A673 (cell line): ENCODE data around the gene PAX3. TPM values are rescaled to one million over a fixed set of nuclear protein-coding genes. Genes with fewer than 3 reads are reported as not detected.

Experiments
- BruUV-seq: library from RNA; stranded (reverse); fragments of 400-500 nt; replicated peaks from 2 replicates; lab custom pipeline; 2021; lab: Mats Ljungman, UMichigan
- CTCF ChIA-PET: fragments of 300-600 bp; sonication (Branson Sonifier 250); formaldehyde crosslinking; loops from one replicate; lab custom pipeline; 2022; ENCODE audit warnings: antibody characterized with exemption; lab: Charles Lee
- POLR2A ChIA-PET: fragments of 300-600 bp; sonication (Branson Sonifier 250); formaldehyde crosslinking; loops from one replicate; lab custom pipeline; 2022; ENCODE audit warnings: antibody characterized with exemption; ENCODE audit not compliant: low non-redundant PET; lab: Charles Lee
- DNase-seq: peaks from one replicate; pipeline ENCODE4 v3.0.0-alpha.2; 2015; ENCODE audit warnings: low spot score
- H3K27ac ChIP-seq: fragments of 200-600 bp; sonication (generic); 2 replicates; pipeline ENCODE4 v1.5.1; 2016; ENCODE audit warnings: mixed run types, low read depth, mild to moderate bottlenecking, mixed read lengths, antibody characterized with exemption, low read length; ENCODE audit not compliant: poor library complexity, severe bottlenecking
- H3K27me3 ChIP-seq: fragments of 200-600 bp; sonication (generic); replicated peaks from 2 replicates; pipeline ENCODE4 v1.6.1; 2017; ENCODE audit warnings: mixed run types, low read depth, mild to moderate bottlenecking, mixed read lengths, antibody characterized with exemption, low read length; ENCODE audit not compliant: insufficient read depth, poor library complexity
- H3K36me3 ChIP-seq: fragments of 200-600 bp; sonication (generic); 2 replicates; pipeline ENCODE4 v1.6.1; 2016; ENCODE audit warnings: mixed run types, mild to moderate bottlenecking, mixed read lengths, antibody characterized with exemption, low read length; ENCODE audit not compliant: insufficient read depth, poor library complexity, severe bottlenecking
- H3K4me1 ChIP-seq: fragments of 200-600 bp; sonication (generic); 2 replicates; pipeline ENCODE4 v1.6.1; 2017; ENCODE audit warnings: mixed run types, mild to moderate bottlenecking, mixed read lengths, antibody characterized with exemption, low read length; ENCODE audit not compliant: insufficient read depth, poor library complexity, severe bottlenecking
- H3K4me3 ChIP-seq: fragments of 200-600 bp; sonication (generic); 2 replicates; pipeline ENCODE4 v1.5.1; 2016; ENCODE audit warnings: low read depth, mixed run types, mild to moderate bottlenecking, mixed read lengths, low read length; ENCODE audit not compliant: poor library complexity, severe bottlenecking
- H3K9me3 ChIP-seq: fragments of 200-600 bp; sonication (generic); 2 replicates; pipeline ENCODE4 v1.6.1; 2016; ENCODE audit warnings: mixed run types, low read depth, mild to moderate bottlenecking, mixed read lengths, antibody characterized with exemption, low read length; ENCODE audit not compliant: poor library complexity, severe bottlenecking
- EZH2 ChIP-seq: fragments of 200-600 bp; sonication (generic); IDR thresholded peaks from 2 replicates; pipeline ENCODE4 v1.6.1; 2017; ENCODE audit warnings: borderline replicate concordance, low read depth, mild to moderate bottlenecking, mixed read lengths, antibody characterized with exemption, low read length; ENCODE audit not compliant: poor library complexity, severe bottlenecking
- intact Hi-C: fragments of 100-400 bp; cut with micrococcal nuclease; formaldehyde crosslinking; loops from one replicate; pipeline ENCODE4 v1.10.0; 2022; ENCODE audit not compliant: unreplicated experiment
- total RNA-seq: library from RNA; stranded (reverse); gene quantifications from 2 replicates; pipeline ENCODE4 v1.2.3, GENCODE V29; 2021
- TF ChIP-seq, protein P1 (sequence below): fragments of 300-800, 200-600 bp; sonication (generic); conservative IDR thresholded peaks from 2 replicates; pipeline ENCODE4 v1.5.1; 2017; ENCODE audit warnings: low read depth, mild to moderate bottlenecking, antibody characterized with exemption, low read length, moderate library complexity, mixed read lengths

PAX3 gene
- total RNA-seq, 1 experiment from 2014 or later: 39.3 TPM

DNA sequence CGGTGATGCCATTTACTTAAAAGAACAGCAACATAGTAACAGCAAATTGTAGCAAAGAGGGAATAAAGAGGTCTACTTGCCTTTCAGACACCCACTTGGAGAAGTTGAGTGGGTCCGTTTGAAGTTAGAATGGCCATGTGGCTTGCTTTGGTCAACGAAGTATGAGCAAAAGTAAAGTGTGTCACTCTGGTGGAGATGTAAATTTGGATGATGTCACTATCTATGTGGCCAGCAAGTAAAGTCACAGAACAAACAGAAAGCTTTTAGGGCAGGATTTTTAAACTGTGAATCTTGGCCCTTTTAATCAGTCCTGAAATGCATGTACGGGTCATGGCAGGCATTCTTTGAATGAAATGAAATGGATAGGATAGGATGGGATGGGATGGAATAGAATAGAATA, 120.3 kb downstream of the PAX3 start:
- Histone ChIP-seq H3K9me3 (no peaks in the 10 kb centered on the region), H3K27ac (no peak overlapping the region), H3K27me3 (no peaks in the 10 kb centered on the region), H3K4me1 (peaks cover 8% of the 10 kb centered on the region), H3K36me3 (no peaks in the 10 kb centered on the region), H3K4me3 (no peak overlapping the region)
- DNase-seq: no peak
- BruUV-seq: no TSS peak
- CTCF ChIA-PET: no interaction called here
- no peak for TF ChIP-seq EZH2
- TF ChIP-seq, protein P1, sequence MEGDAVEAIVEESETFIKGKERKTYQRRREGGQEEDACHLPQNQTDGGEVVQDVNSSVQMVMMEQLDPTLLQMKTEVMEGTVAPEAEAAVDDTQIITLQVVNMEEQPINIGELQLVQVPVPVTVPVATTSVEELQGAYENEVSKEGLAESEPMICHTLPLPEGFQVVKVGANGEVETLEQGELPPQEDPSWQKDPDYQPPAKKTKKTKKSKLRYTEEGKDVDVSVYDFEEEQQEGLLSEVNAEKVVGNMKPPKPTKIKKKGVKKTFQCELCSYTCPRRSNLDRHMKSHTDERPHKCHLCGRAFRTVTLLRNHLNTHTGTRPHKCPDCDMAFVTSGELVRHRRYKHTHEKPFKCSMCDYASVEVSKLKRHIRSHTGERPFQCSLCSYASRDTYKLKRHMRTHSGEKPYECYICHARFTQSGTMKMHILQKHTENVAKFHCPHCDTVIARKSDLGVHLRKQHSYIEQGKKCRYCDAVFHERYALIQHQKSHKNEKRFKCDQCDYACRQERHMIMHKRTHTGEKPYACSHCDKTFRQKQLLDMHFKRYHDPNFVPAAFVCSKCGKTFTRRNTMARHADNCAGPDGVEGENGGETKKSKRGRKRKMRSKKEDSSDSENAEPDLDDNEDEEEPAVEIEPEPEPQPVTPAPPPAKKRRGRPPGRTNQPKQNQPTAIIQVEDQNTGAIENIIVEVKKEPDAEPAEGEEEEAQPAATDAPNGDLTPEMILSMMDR: no peak
- POLR2A ChIA-PET: no interaction called here
- intact Hi-C loops: no loop called here

DNA sequence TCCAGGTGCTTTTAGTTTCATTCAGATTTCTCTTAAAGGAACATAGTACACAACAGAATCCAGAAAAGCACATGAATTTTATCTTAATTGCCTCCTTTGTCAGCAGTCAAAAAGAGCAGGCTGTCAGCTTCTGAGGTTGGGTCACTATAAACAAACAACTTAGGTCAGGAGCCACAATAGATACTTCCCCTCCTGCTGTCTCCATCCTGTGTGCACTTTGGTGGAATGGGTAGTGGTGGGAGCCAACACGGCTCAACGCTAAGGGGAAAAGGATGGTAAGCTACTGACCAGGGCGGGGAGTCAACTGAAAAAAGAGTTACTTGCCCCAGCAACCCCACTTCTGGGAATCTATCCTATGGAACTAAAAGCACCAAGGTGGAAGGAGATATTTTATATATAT, 121.9 kb downstream of the PAX3 start:
- no peak for DNase-seq
- TF ChIP-seq, protein P1: no peak
- TF ChIP-seq EZH2: no peak
- peaks cover 17% of the 10 kb centered on the region for H3K4me1 ChIP-seq
- intact Hi-C loops: no loop called here
- BruUV-seq: no TSS peak
- CTCF ChIA-PET: no interaction called here
- POLR2A ChIA-PET: no interaction called here
- no peaks in the 10 kb centered on the region for H3K27me3 ChIP-seq
- no peak overlapping the region for H3K4me3 ChIP-seq
- no peak overlapping the region for H3K27ac ChIP-seq
- H3K36me3 ChIP-seq: no peaks in the 10 kb centered on the region
- no peaks in the 10 kb centered on the region for H3K9me3 ChIP-seq

DNA sequence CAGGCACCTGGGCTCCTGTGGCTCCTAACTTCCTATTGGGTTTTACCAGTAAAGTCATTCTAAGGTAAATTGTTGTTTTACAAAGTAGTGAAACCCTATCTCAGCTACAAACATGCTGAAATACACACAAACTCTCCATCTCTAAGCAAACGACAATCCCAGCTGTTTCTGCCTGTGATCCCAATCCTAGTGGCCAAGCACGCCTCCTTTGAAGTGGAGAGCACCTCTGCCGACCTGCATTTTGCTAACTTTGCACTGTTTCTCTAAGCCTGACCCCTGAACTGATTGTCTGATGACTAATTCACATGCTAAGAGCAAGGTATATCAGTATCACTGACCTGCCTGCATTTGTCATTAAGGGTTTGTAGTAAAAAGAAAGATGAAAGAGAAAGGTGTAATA, 124.3 kb downstream of the PAX3 start:
- H3K27ac ChIP-seq: no peak overlapping the region
- H3K9me3 ChIP-seq: no peaks in the 10 kb centered on the region
- intact Hi-C loops: no loop called here
- H3K27me3 ChIP-seq: no peaks in the 10 kb centered on the region
- H3K36me3 ChIP-seq: no peaks in the 10 kb centered on the region
- ChIA-PET POLR2A (no interaction called here), CTCF (no interaction called here)
- no peak overlapping the region for H3K4me3 ChIP-seq
- no peak for DNase-seq
- TF ChIP-seq, protein P1: no peak
- no peak for TF ChIP-seq EZH2
- no TSS peak for BruUV-seq
- peaks cover 15% of the 10 kb centered on the region for H3K4me1 ChIP-seq
